ENCODE results near the gene ZNF280B. TPM values are rescaled to one million over a fixed set of nuclear protein-coding genes. Genes with fewer than 3 reads are reported as not detected.

The ZNF280B gene
- total and polyA plus RNA-seq, 2 of the 13 experiments (the other 11 are each of a cell fraction or from before 2014, with no cell fraction given): 3.7 to 3.9 TPM

GRCh38 chr22:22508274-22509176 is at the start of gene ZNF280B (continued):
- TF ChIP-seq TBX2 (CRISPR knock-in tag; IDR thresholded peaks at IDR 0.05; ENCODE audit: borderline replicate concordance): peak; percentile 81
- TF ChIP-seq ZNF296 (CRISPR knock-in tag; conservative IDR thresholded peaks at IDR 0.05): 0 out of 2 replicates have a peak, but pooled peaks have one; percentile 29
- no peak for TF ChIP-seq STAT5B (CRISPR knock-in tag; IDR thresholded peaks at IDR 0.05)
- TF ChIP-seq ZNF143 (CRISPR knock-in tag; IDR thresholded peaks at IDR 0.05): no peak
- no peak for TF ChIP-seq ZNF562 (CRISPR knock-in tag; IDR thresholded peaks at IDR 0.05; ENCODE audit: borderline replicate concordance)
- no peak for TF ChIP-seq CBFB (CRISPR knock-in tag; IDR thresholded peaks at IDR 0.05)
- TF ChIP-seq THAP7 (CRISPR knock-in tag; IDR thresholded peaks at IDR 0.05): no peak
- no peak for TF ChIP-seq ZNF770 (CRISPR knock-in tag; IDR thresholded peaks at IDR 0.05)
- peak; percentile 63; the same call in 1 of the 2 replicates for TF ChIP-seq DRAP1 (CRISPR knock-in tag; IDR thresholded peaks at IDR 0.05)
- no peak for TF ChIP-seq ZNF646 (CRISPR knock-in tag; IDR thresholded peaks at IDR 0.05)
- TF ChIP-seq CBX5 (CRISPR knock-in tag; IDR thresholded peaks at IDR 0.05; ENCODE audit: borderline replicate concordance): 0 out of 2 replicates have a peak, but pooled peaks have one; percentile 30
- no peak for TF ChIP-seq ZNF761 (CRISPR knock-in tag; conservative IDR thresholded peaks at IDR 0.05)
- TF ChIP-seq JUN (CRISPR knock-in tag; IDR thresholded peaks at IDR 0.05): peak; percentile 45; the same call in 1 of the 2 replicates
- TF ChIP-seq ZNF264 (CRISPR knock-in tag; IDR thresholded peaks at IDR 0.05): no peak
- no peak for TF ChIP-seq ZNF782 (CRISPR knock-in tag; IDR thresholded peaks at IDR 0.05; ENCODE audit: borderline replicate concordance)
- TF ChIP-seq MAFG (CRISPR knock-in tag; IDR thresholded peaks at IDR 0.05): no peak
- TF ChIP-seq NFE2L2 (IDR thresholded peaks at IDR 0.05; ENCODE audit: low read length): no peak
- 0 out of 2 replicates have a peak, but pooled peaks have one; percentile 36 for TF ChIP-seq ZNF670 (CRISPR knock-in tag; IDR thresholded peaks at IDR 0.05; ENCODE audit: borderline replicate concordance)
- TF ChIP-seq ZNF484 (CRISPR knock-in tag; IDR thresholded peaks at IDR 0.05; ENCODE audit: borderline replicate concordance, low read depth): no peak
- TF ChIP-seq PTBP1 (IDR thresholded peaks at IDR 0.05; ENCODE audit: low read depth, low read length, poor library complexity, severe bottlenecking): no peak

Data from HepG2 (cell line).